GM19035 (cell line): ENCODE results near the gene OXER1.
A peak's percentile ranks its signal among the peaks of the same experiment; 100 is the strongest.

Source experiments
- ATAC-seq: cut with Tn5 transposase; IDR thresholded peaks from one replicate; pipeline ENCODE4 v1.9.1; 2021; ENCODE audit not compliant: unreplicated experiment

OXER1 gene

GRCh38 chr2:42764096-42764495 lies at the start of gene OXER1:
TSS of gene OXER1 (minus strand) at chr2:42764135. CDS start at chr2:42764062, 73 bp downstream.
- ATAC-seq = no peak

DNA sequence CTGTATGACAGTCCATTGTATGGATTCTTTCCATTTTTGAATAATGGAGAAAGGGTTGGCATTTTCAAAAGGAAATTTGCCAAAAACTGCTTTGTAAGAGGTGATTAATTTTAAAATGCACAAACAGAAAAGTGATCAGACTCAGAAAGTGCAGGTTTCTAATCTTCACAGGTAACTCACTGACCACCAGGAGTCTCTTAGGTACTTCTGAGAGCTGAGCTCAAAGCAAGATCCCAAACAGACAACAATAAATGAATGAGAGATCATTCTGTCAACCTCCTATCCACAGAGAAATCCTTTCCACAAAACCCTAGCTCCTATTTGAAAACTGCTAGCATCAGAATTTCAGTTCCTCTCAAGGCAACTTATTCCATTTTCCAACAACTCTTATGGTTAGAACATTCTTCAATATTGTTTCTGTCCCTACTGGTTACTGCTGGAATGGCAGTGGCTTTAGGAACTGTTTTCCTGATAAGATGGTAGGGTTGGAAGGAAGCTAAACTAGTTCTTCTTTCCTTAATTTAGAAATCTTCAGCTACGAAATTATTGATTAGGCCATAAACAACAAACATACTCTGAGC lies 49.1 kb upstream of the OXER1 start:
- no peak for ATAC-seq

DNA sequence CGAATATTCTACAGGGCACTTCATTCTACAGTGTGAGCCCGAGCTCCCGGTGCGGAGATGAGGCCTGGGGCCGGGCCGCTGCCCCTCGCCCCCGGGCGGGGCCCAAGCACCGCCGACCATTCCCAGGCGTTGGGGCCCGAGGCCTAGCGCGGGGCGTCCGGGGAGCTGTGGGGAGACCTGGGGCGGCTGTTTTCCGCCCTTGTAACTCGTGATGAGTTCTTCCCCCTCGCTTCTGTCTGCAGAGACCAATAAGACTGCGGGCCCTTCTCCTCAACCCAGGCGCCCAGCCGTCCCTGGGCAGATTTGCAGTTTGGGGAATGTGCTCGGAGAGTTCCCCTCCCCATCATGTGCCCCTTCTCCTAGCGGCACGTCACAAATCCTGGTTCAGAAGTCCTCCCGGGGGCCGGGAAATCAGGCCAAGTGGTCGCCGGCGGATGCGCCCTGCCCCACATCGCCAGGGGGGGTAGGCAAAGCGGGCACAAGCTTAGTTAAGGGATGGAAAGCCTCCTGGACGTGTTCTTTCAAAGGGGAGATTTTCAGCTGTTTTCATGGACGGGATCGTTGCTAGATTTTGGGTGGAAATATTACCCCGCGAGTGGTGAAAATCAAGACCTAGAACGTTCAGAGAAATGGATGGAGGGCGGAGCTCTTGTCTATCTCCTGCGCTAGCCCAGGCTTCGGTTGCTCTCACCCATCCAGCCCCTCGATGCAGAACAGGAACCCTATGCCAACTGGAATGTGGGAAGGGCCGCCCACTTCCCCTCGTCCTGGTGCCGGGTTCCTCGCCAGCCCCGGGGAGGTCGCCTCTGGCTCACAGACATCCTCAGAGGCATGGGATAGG lies 47.3 kb upstream of the OXER1 start:
- peak; percentile 12 for ATAC-seq

- peak; percentile 69 for ATAC-seq
Measured at GRCh38 chr2:42810121-42810970, 46.4 kb upstream of the OXER1 start.

DNA sequence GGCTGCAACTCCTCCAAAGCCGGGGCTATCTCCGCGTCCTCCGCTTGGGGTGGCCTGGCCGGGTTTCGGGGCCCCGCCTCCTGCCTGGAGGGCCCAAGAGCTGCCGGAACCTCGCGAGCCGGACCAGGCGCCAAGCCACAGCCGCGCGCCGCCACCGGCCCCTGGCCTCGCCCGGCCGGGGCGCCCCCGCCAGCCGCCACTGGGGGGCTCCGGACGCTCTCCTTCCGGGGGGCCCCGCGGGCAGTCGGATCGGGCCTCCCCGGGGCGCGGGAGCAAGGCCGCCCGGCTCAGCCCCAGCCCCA lies 45.8 kb upstream of the OXER1 start:
- ATAC-seq = no peak

GRCh38 chr2:42809131-42809818 lies 45.3 kb upstream of the OXER1 start:
- ATAC-seq = no peak

- ATAC-seq = no peak
Measured at GRCh38 chr2:42808301-42808700, 44.4 kb upstream of the OXER1 start.

DNA sequence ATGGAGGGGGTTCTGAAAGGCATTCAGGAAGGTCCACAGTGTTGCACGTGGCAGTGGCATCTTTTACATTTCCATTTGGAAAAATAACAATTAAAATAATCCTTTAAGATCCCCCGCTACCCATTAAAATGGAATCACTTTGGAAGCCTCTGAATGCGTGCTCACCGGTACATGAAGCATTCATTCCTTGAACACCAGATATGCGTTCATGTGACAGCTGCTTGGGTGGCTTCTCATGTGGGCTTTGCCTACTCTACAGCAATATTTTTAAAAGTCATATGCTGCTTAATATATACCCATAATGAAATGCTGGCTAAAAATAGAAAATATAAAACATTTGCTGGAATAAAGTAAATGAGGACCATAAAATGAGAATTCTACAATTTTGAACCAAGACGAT lies 42.9 kb upstream of the OXER1 start:
- no peak for ATAC-seq

DNA sequence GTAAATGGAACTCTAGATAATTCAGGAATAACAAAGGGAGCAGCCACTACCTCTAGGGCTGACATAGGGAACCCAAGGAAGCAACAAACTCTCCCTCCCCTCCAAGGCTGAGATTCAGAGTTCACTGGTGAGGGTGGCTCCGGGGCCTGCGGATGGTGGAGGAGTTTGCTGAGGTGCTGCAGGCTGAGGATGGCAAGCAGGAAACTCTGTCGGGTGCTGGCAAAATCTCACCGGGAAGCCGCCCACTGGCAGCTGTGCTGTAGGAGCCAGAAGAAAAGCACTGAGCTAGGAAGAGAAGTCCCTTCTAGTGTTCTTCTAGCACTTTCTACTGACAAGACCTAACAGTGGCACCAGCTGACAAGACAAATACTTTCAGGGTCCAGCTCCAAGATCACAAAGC lies 41.0 kb upstream of the OXER1 start:
- ATAC-seq = no peak

DNA sequence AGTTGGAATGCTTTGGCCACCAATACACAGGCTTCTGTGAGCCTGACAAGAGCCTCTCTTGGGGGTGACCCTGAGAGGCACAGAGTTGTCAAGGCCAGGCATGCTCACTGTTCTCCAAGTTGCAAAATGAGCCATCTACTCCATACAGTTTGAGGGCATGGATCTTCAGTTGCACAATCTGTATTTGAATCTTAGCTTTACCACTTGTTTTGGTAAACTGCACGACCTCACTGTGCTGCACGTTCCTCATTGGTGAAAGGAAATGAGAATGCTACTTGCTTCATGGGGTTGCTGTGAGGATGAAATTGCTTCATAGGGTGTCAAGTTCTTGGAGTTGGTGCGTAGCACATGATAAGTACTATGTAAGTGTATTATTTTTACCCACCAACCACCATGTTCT lies 40.4 kb upstream of the OXER1 start:
- no peak for ATAC-seq

- ATAC-seq = no peak
Measured at GRCh38 chr2:42802150-42802549, 38.2 kb upstream of the OXER1 start.

DNA sequence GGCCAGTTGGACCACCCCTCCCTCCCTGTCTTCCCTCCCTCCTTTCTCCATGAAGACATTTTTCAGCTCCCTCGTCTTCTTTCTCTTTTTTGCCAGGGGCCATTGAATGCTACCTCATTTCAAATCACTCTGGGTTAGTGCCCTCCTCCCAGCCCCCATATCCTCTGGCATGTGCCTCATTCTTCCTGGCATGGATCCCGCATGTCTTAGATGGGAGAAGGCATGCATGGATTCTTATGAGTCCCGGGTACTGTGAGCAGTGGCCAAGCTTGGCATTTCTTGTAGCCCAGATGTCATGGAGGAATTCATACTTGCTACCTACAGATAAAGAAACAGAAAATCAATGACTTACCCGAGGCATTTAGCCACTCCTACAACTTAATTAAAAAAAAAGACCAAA lies 37.4 kb upstream of the OXER1 start:
- ATAC-seq = no peak

GRCh38 chr2:42800981-42801380 lies 37.0 kb upstream of the OXER1 start:
- no peak for ATAC-seq

GRCh38 chr2:42800461-42800962 lies 36.6 kb upstream of the OXER1 start:
- no peak for ATAC-seq

DNA sequence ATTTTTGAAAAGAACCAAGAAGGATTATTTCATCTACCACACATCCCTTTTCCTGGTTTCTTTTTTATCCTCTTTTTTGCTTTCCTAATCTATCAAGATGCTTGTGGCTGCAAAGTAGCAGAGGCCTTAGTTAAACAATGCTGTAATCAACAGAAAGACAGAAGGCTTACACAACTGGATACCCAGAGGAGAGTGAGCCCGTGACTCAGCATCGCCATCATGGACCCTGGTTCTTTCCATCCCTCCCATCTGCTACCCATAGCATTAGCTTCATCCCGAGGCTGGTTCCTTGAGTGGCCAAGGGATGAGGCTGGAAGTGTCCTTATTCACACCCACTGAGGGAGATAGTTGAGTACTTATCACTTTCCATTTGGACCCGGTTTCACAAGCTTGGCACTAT lies 35.9 kb upstream of the OXER1 start:
- ATAC-seq = no peak

- ATAC-seq = no peak
Measured at GRCh38 chr2:42797281-42797680, 33.3 kb upstream of the OXER1 start.

GRCh38 chr2:42796427-42797248 lies 32.7 kb upstream of the OXER1 start:
- peak; percentile 42 for ATAC-seq

DNA sequence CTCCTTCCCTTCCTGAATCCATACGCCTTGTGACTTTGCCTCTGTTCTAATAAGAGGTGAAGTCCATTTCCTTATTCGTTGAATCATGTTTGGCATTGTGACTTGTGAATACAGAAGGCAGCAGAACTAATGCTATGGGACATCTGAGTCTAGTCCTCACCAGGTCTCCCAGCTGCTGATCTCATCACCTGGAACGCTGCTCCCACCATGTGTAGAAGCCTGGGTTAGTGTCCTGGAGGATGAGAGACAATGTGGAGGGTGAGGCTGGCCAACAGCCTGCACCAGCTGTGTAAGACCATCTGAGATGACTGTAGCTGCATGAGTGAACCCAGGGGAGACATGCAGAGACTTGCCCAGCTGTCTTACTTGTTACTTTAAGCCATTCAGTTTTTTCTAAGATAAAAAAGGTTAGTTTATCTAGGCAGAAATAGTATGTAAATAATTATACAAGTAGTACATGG lies 31.9 kb upstream of the OXER1 start:
- ATAC-seq = peak; percentile 43

DNA sequence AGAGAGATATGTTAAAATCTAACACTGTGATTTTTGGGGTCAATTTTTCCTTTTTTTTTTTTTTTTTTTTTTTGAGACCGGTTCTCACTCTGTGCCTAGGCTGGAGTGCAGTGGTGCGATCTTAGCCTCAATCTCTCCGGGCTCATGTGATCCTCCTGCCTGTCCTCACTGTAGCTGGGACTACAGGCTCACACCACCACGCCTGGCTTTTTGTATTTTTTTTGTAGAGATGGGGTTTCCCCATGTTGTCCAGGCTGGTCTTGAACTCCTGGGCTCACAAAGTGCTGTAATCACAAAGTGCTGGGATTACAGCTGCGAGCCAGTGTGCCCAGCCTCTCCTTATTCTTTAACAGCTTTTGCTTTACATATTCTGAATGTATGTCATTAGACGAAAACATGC lies 31.3 kb upstream of the OXER1 start:
- ATAC-seq = no peak
